ENCODE measurements around the gene TRPM5. TPM values are rescaled to one million over a fixed set of nuclear protein-coding genes. Genes with fewer than 3 reads are reported as not detected.

The TRPM5 gene
- total and polyA plus RNA-seq, 2 of the 4 experiments (the other 2 are of a cell fraction): not detected

- no peak overlapping the region for H3K23ac ChIP-seq (ENCODE audit: low read depth, low read length)
- no peak overlapping the region for H2AK9ac ChIP-seq (replicated peaks; ENCODE audit: low read depth, low read length, poor library complexity)
- no CpG with 5 or more reads among the region's 7 CpGs for WGBS, 2 experiments (ENCODE audit: extremely low coverage in 2 of 2, insufficient read length in 1 of 2)
- no peak overlapping the region for H3K56ac ChIP-seq (ENCODE audit: extremely low read depth, insufficient read depth, low read length)
- H3K27me3 ChIP-seq (ENCODE audit: control insufficient read depth, insufficient read depth, low read length): peaks cover 31% of the 10 kb centered on the region
- H2BK20ac ChIP-seq (ENCODE audit: low read depth, low read length): no peak overlapping the region
- peak overlapping the region; percentile 7 for H2AFZ ChIP-seq (replicated peaks; ENCODE audit: low read length, poor library complexity)
- H3K4me1 ChIP-seq (ENCODE audit: control insufficient read depth, insufficient read depth, low read length): no peaks in the 10 kb centered on the region
- H4K91ac ChIP-seq (ENCODE audit: insufficient read depth, low read depth, low read length): no peak overlapping the region
- H4K20me1 ChIP-seq (ENCODE audit: insufficient read depth, low read length): no peaks in the 10 kb centered on the region
- no peak overlapping the region for H3K4me2 ChIP-seq (ENCODE audit: low read depth, low read length)
- intact Hi-C loops (cut with micrococcal nuclease): no loop called here
- ATAC-seq (ENCODE audit: low read depth) (no peak), DNase-seq (no peak)
- no peak for TF ChIP-seq CHD1 (IDR thresholded peaks at IDR 0.05; ENCODE audit: low read depth, low read length)
- TF ChIP-seq MXI1 (IDR thresholded peaks at IDR 0.05; ENCODE audit: borderline replicate concordance, low read depth, low read length): no peak
- TF ChIP-seq CTCF (conservative IDR thresholded peaks at IDR 0.05; ENCODE audit: low read depth, low read length): no peak
- no peak for TF ChIP-seq MAFK (IDR thresholded peaks at IDR 0.05; ENCODE audit: low read depth, low read length)
- no peak overlapping the region for H3K4ac ChIP-seq (ENCODE audit: low read depth, low read length)
- no peak overlapping the region for H2BK5ac ChIP-seq (ENCODE audit: low read depth, low read length, poor library complexity, severe bottlenecking)
- no peaks in the 10 kb centered on the region for H3K36me3 ChIP-seq (ENCODE audit: control insufficient read depth, insufficient read depth, low read length)
- CTCF ChIA-PET: no interaction called here
- dilution Hi-C loops (cut with HindIII; ENCODE audit: low sequenced_read_pairs, unreplicated experiment): no loop called here
- H2BK120ac ChIP-seq (ENCODE audit: low read depth, low read length): no peak overlapping the region
- H3K14ac ChIP-seq (replicated peaks; ENCODE audit: low read depth, low read length): no peak overlapping the region
- no peak overlapping the region for H4K8ac ChIP-seq (ENCODE audit: low read depth in 2 of 2, low read length in 2 of 2)
- H3K9ac ChIP-seq (ENCODE audit: low read depth, low read length): no peak overlapping the region
- in situ Hi-C loops (cut with MboI; ENCODE audit: low sequenced_read_pairs): no loop called here
- H3K79me1 ChIP-seq (ENCODE audit: low read depth in 1 of 2, low read length in 2 of 2): no peaks in the 10 kb centered on the region
- H3K9me3 ChIP-seq (ENCODE audit: control insufficient read depth, insufficient read depth, low read length): peaks cover 3% of the 10 kb centered on the region; the same call in 1 of the 2 replicates
- no peak overlapping the region for H2AK5ac ChIP-seq (ENCODE audit: low read depth, low read length)
- BruUV-seq (replicated peaks): no TSS peak
- H3K4me3 ChIP-seq (ENCODE audit: insufficient read depth, low read depth, low read length): no peak overlapping the region
- H3K9me1 ChIP-seq (ENCODE audit: insufficient read depth, low read length): no peaks in the 10 kb centered on the region
- POLR2A ChIA-PET (ENCODE audit: unreplicated experiment): no interaction called here
- no peak overlapping the region for H2BK15ac ChIP-seq (ENCODE audit: low read depth, low read length)
- H4K5ac ChIP-seq (ENCODE audit: low read depth, low read length): no peak overlapping the region
- no peak overlapping the region for H3K18ac ChIP-seq (ENCODE audit: low read depth, low read length)
- H3K27ac ChIP-seq (ENCODE audit: insufficient read depth, low read length): no peak overlapping the region
Observed at GRCh38 chr11:2467695-2468055, 23.4 kb upstream of the TRPM5 start.
